ENCODE results near the gene ARNT2.

The ARNT2 gene

DNA sequence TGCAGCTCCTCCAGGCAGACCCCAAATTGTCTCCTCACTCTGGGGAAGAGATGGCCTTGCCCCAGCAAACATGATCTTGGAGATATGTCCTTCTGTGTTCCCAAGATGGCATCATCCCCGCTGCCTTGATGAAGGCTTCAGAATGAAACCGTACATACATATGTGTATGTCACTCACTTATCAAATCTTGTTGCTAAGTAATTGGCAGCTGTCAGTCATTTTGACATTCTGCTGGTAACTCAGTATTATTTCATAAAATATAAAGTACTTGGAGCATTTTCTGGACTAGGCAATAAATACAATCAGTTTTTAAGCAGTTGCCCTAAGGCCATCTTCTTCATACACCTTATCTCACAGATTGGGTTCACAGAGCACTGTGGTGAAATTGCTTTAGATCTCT is 62.4 kb downstream of the ARNT2 start:
- no peak for DNase-seq (ENCODE audit: low read depth, low spot score)

GRCh38 chr15:80467311-80467714 is 63.1 kb downstream of the ARNT2 start:
- DNase-seq (ENCODE audit: low read depth, low spot score) = no peak

DNA sequence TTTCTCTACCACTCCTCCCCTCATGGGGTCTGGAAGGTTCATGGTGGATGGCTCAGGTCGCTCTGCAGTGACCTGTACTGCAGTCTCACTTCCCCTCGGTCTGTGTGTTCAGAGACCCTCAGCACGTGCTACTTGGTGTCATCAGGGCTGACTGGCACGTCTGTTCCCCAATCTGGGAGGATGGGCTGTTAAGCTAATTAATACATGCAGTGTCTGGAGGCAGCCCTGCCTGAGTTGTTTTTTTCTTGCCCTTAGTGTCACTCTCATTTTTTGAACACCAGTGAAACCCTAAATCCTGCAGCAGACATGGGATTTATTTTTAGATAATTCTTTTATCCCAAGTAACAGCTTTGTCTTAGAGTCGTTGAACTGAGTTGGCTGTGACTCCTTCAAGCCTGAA is 64.6 kb downstream of the ARNT2 start:
- no peak for DNase-seq (ENCODE audit: low read depth, low spot score)

DNA sequence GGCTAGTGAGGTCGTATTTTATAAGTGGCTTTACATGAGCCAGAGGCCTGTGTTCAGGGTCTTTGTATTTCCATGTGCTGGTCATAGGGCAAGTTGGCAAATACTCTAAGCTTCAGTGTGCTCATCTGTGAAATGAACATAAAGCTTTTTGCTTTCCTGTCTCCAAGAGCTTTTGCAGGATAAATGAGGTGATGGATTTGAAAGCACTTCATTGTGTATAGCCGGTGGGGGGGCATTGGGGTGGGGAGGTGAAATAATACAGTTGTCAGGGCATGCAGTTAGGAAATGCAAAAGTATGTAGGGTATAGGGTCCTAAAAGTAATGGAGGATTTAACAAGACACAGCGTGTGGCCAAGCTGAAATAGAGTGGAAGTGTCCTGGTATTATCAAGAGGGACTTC is 67.7 kb downstream of the ARNT2 start:
- DNase-seq (ENCODE audit: low read depth, low spot score) = no peak

- no peak for DNase-seq (ENCODE audit: low read depth, low spot score)
Measured at GRCh38 chr15:80473286-80474223, 69.4 kb downstream of the ARNT2 start.

GRCh38 chr15:80474224-80475215 is 70.3 kb downstream of the ARNT2 start:
- DNase-seq (ENCODE audit: low read depth, low spot score) = no peak

- no peak for DNase-seq (ENCODE audit: low read depth, low spot score)
Measured at GRCh38 chr15:80475572-80475971, 71.4 kb downstream of the ARNT2 start.

DNA sequence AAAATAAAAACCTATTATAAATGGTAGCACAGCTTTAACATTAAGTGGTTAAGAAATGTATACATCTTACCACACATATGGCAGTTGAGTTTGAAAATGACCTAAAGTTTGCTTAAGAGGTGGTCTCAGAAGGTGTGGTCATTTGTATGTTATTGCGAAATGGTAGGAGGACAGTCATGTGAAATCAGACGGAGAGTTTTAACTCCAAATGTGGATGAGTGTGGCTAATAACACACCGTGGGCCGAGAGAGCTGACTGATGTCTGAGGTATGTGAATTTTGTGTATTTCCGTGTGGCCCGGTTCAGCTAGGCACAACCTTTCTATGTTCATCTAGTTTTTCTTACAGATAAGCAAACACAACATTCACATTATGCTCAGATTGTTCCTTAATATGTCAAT is 71.9 kb downstream of the ARNT2 start:
- DNase-seq (ENCODE audit: low read depth, low spot score) = no peak

DNA sequence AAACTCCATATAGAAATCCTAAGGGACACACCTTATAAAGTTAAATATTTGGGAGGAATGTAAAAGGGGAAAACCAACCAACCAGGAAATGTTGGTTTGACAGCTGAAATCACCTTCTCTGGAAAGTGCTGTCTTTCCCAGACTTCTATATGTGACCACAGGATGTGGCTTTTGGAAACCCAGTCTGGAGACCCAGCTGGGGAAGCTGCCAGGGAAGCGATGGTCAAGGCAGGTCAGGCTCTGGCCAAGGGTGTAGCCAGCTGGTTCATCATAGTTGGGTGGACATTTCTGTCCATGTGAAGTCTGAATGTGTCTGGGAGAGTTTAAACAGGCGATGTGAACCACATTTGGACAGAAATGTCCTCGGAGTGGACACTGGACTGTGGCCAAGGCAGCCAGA is 73.9 kb downstream of the ARNT2 start:
- DNase-seq (ENCODE audit: low read depth, low spot score) = no peak

- DNase-seq (ENCODE audit: low read depth, low spot score) = no peak
Measured at GRCh38 chr15:80479191-80479590, 75.0 kb downstream of the ARNT2 start.

- DNase-seq (ENCODE audit: low read depth, low spot score) = no peak
Measured at GRCh38 chr15:80480171-80480811, 76.1 kb downstream of the ARNT2 start.

DNA sequence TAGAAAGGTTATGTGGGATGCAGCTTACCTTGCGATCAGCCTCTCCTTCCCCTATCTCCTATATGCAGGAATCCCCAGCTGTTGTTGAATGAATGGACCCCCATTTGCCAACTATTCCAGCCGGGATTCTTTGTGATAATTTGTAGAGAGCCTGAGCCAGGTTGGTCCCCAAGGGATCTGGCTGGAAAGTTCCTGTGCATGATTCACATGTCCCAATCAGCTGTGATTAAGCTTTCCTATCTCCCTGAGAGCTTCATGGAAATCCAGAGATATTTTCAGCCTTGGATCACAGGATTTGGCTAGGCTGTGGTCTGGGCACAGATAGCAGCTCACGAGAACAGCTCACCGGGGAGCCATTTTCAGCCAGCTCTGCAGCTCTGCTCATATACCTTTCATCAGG is 76.7 kb downstream of the ARNT2 start:
- no peak for DNase-seq (ENCODE audit: low read depth, low spot score)

DNA sequence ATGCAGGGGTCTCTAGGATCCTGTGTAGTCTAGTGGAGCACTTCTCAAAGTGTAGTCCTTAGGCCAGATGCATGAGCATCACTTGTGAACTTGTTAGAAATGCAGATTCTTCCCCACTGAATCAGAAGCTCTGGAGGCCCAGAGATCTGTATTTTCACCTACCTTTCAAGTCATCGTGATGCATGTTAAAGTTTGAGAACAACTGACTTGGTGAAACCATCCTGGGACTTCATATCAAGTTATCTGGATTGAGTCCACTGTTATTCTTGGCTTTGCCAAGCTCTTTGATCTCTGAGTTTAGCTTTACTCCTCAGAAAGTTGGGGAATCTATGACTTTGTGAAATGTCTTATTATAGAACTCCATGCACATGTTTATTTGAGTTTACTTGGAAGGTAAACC is 78.5 kb downstream of the ARNT2 start:
- no peak for DNase-seq (ENCODE audit: low read depth, low spot score)

DNA sequence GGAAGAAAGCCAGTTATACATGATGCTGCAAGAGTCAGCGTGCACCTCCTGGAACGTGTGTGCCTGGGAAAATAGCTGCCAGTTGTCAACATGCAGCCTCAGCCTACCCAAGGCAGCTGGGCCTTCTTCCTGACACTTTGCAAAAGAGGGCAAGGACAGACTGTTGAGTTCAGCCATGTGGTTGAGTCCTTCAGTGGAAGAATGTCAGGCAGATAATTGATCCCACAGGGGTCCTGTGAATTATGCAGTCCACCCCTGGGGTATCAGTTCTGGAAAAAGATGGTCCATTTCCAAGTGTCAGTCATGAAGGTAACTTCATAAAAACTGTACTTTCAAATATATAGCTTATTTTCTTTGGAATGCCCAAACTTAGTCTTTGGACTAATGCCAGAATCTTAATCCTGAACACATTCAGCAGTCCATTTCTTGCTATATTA is 79.6 kb downstream of the ARNT2 start:
- no peak for DNase-seq (ENCODE audit: low read depth, low spot score)

- no peak for DNase-seq (ENCODE audit: low read depth, low spot score)
Measured at GRCh38 chr15:80484333-80484864, 80.2 kb downstream of the ARNT2 start.

DNA sequence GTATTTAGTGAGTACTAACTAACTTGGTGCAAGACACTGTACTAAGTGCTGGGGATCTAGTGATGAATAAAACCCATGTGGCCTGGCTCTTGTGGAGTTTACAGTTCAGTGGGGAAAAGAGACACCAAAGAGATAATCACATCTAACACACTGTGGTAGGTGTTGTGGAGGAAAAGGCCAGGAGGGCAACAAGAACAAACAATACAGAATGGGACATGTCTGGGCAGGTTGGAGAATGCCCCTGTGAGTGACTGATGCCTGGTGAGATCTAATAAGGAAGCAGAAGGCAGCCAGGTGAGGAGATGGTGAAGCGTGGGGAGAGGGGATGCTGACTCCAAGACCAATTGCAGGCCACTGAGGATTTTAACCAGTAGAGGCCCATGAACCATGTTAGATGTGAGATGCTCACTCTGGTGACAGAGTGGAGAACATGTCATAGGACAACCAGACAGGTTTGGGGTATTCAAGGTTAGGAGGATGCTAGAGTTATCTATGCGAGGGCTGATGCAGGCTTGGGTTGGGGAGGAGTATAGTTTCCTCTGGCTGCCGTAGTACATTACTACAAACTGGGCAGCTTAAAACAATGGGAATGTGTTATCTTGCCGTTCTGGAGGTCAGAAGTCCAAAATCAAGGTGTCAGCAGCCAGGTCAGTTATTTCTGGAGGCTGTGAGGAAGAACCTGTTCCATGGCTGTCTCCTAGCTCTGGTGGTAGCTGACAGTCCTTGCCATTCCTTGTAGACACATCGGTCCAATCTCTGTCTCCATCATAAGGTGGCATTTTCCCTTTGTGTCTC is 81.4 kb downstream of the ARNT2 start:
- DNase-seq (ENCODE audit: low read depth, low spot score) = no peak

GRCh38 chr15:80487839-80488390 is 83.7 kb downstream of the ARNT2 start:
- no peak for DNase-seq (ENCODE audit: low read depth, low spot score)

GRCh38 chr15:80489030-80489594 is 84.9 kb downstream of the ARNT2 start:
- no peak for DNase-seq (ENCODE audit: low read depth, low spot score)

- no peak for DNase-seq (ENCODE audit: low read depth, low spot score)
Measured at GRCh38 chr15:80490431-80490990, 86.3 kb downstream of the ARNT2 start.
